ENCODE measurements around the gene CCDC197.

The CCDC197 gene

GRCh38 chr14:94056579-94057308, 59.6 kb downstream of the CCDC197 start:
- no peak for DNase-seq (ENCODE audit: low read depth in 2 of 2, low spot score in 1 of 2)

GRCh38 chr14:94058128-94058673, 61.1 kb downstream of the CCDC197 start:
- no peak for DNase-seq (ENCODE audit: low read depth in 2 of 2, low spot score in 1 of 2)
